Motor neuron (in vitro differentiated cells): ENCODE data around the gene CLDN10. TPM values are rescaled to one million over a fixed set of nuclear protein-coding genes. Genes with fewer than 3 reads are reported as not detected.
"Not testable (repeated sequence)": the region's sequence is repeated elsewhere in the genome, so short reads cannot be mapped to it uniquely, and the experiment has no call there.

Experiments
- ATAC-seq, 8 experiments: fragments of 200-7000 bp; cut with Tn5 transposase; replicated peaks in 6 of 8; 2 replicates each; pipeline ENCODE4 v1.8.0; 2021; ENCODE audit warnings: mild to moderate bottlenecking in 8 of 8, moderate library complexity in 8 of 8
- H3K27ac ChIP-seq, 2 donors: fragments of 250-450 bp; sonication (Bioruptor Pico); 2 replicates each; pipeline ENCODE4 v1.9.0; 2021; ENCODE audit warnings: antibody characterized with exemption in 2 of 2, mild to moderate bottlenecking in 2 of 2, moderate library complexity in 1 of 2
- H3K4me1 ChIP-seq, 2 donors: fragments of 250-450 bp; sonication (Bioruptor Pico); replicated peaks in 1 of 2; 2 replicates each; pipeline ENCODE4 v1.6.1; 2021; ENCODE audit warnings: antibody characterized with exemption in 2 of 2, mild to moderate bottlenecking in 2 of 2, moderate library complexity in 1 of 2
- H3K4me3 ChIP-seq, 5 donors: fragments of 250-450 bp; sonication (Bioruptor Pico); 2 replicates each; pipeline ENCODE4 v1.9.0; 2021; ENCODE audit warnings: antibody characterized with exemption in 5 of 5, mild to moderate bottlenecking in 5 of 5, moderate library complexity in 4 of 5
- WGBS, 10 experiments: fragments of 450-650 bp; shearing (Covaris generic); methylation state at CpG; one replicate each; pipeline ENCODE4 v1.0.0; 2022; 5-methylcytosine and 5-hydroxymethylcytosine counted together
- in situ Hi-C, 9 experiments: fragments of 400-800 bp; cut with MboI; loops; one replicate each; pipeline ENCODE4 v1.15.0; 2021; ENCODE audit warnings: low sequenced_read_pairs in 9 of 9, low pct_unique_long_range_greater_than_20kb in 2 of 9; ENCODE audit not compliant: unreplicated experiment in 9 of 9
- total RNA-seq, 8 experiments: library from RNA; unstranded; fragments of 300-600 nt; gene quantifications; 2 replicates each; pipeline versions ENCODE4 v1.2.3 to v1.2.4, GENCODE V29; 2022

The CLDN10 gene
- total RNA-seq, 8 experiments from 2014 or later: 0.58 to 8.9 (median 1.7) TPM; not detected in 2

DNA sequence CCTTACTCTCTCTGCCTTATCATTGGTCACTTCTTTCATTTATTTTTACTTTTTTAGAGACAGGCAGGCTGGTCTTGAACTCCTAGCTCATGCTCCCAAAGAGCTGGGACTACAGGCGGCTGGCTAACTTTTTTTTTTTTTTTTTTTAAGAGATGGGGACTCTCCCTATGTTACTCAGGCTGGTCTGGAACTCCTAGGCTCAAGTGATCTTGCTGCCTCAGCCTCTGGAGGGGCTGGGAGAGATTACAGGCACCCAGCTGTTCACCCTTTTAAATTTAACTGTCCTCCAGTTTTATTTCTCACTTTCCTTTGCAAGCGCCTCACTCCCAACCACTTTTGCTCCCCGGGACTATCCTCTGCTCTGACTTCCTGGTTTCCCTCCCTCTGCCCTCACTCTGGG is 5.6 kb upstream of the CLDN10 start:
- 0 to 74% (median 28%) methylated on average over 1 to 2 of the region's 3 CpGs for WGBS, 10 experiments
- H3K4me1 ChIP-seq: no peaks in the 10 kb centered on the region
- H3K27ac ChIP-seq: no peak overlapping the region
- H3K4me3 ChIP-seq: no peak overlapping the region
- in situ Hi-C loops: loop anchor here in 1 of 9 experiments (25.0 kb wide), 1 partner anchor 110 kb away; no protein-coding TSS in a partner anchor
- ATAC-seq: no peak

GRCh38 chr13:95547531-95548167 is 4.9 kb upstream of the CLDN10 start:
- WGBS, 10 experiments: 0 to 92% (median 57%) methylated on average over 1 to 6 of the region's 6 CpGs
- no peaks in the 10 kb centered on the region for H3K4me1 ChIP-seq
- H3K27ac ChIP-seq: no peak overlapping the region
- in situ Hi-C loops: loop anchor here in 1 of 9 experiments (25.0 kb wide), 1 partner anchor 110 kb away; no protein-coding TSS in a partner anchor
- ATAC-seq: no peak
- H3K4me3 ChIP-seq: no peak overlapping the region

GRCh38 chr13:95552208-95552538 is 347 bp upstream of the CLDN10 start:
- in situ Hi-C loops: loop anchor here in 1 of 9 experiments (25.0 kb wide), 1 partner anchor 285 kb away; no protein-coding TSS in a partner anchor
- no peak for ATAC-seq
- peaks cover 0 to 5% of the 10 kb centered on the region in 2 donors for H3K4me1 ChIP-seq
- peak overlapping the region; percentile 25 to 40 (median 26) for H3K4me3 ChIP-seq
- WGBS, 10 experiments: 40 to 100% (median 60%) methylated on average over 1 to 2 of the region's 17 CpGs; no CpG with 5 or more reads in 6 of the 10 experiments
- no peak overlapping the region for H3K27ac ChIP-seq

- in situ Hi-C loops: loop anchor here in 1 of 9 experiments (25.0 kb wide), 1 partner anchor 284 kb away; no protein-coding TSS in a partner anchor
- WGBS, 10 experiments: 13 to 80% (median 51%) methylated on average over 3 to 23 of the region's 29 CpGs; no CpG with 5 or more reads in 1 of the 10 experiments
- H3K4me1 ChIP-seq: peaks cover 0 to 8% of the 10 kb centered on the region in 2 donors
- ATAC-seq: peak in 4 of 8 experiments; percentile 24 to 31 (median 30)
- no peak overlapping the region for H3K27ac ChIP-seq
- peak overlapping the region in 3 of 5 donors; percentile 25 to 40 (median 30) for H3K4me3 ChIP-seq
Observed at GRCh38 chr13:95553581-95554385, 1.3 kb downstream of the CLDN10 start.

DNA sequence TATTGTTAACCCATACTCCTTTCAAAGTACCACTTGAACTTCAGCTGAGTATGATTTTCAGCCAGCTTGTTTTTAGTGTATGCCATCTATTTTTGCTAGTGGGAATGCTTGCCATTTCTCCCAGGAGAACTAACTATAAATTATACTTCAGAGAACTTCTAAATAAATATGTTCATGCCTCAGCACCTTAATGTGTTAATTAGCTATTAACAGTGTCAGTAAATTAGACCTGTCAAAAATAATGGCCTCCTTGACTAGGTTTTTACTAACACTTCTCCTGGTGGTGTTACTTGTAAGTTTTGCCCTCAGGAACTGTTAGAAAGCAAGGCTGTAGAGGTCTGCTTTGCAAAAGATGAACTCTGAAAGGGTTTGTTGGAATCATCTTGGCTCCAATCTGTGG is 4.5 kb downstream of the CLDN10 start:
- H3K4me3 ChIP-seq: no peak overlapping the region
- no peak overlapping the region for H3K27ac ChIP-seq
- H3K4me1 ChIP-seq: peaks cover 0 to 8% of the 10 kb centered on the region in 2 donors
- no peak for ATAC-seq
- in situ Hi-C loops: loop anchor here in 1 of 9 experiments (25.0 kb wide), 1 partner anchor 280 kb away; no protein-coding TSS in a partner anchor

DNA sequence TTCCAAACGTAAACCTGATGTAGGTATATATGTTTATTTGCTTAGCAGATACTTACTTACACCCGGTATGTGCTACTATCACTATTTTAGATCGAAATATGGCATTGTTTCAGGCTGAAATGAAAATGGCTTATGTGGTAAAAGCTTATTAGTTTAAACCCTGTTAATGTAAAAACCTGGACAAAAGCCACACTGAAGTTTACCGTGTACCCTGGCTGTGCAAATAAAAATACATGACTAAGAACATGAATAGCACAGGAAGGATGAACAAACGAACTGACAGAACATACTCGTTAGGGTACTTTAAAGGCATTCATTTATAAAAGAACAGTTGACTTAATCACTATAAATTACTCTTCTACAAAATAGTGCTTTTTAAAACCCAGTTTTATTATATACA is 6.6 kb downstream of the CLDN10 start:
- H3K4me1 ChIP-seq: peaks cover 0 to 8% of the 10 kb centered on the region in 2 donors
- in situ Hi-C loops: loop anchor here in 1 of 9 experiments (25.0 kb wide), 1 partner anchor 278 kb away; no protein-coding TSS in a partner anchor
- 22 to 98% (median 70%) methylated on average over 1 to 6 of the region's 6 CpGs for WGBS, 10 experiments
- no peak overlapping the region for H3K4me3 ChIP-seq
- ATAC-seq: no peak
- H3K27ac ChIP-seq: no peak overlapping the region

- no peak for ATAC-seq
- H3K27ac ChIP-seq: no peak overlapping the region
- WGBS, 10 experiments: 0 to 97% (median 82%) methylated on average over 2 to 6 of the region's 6 CpGs
- in situ Hi-C loops: loop anchor here in 1 of 9 experiments (25.0 kb wide), 1 partner anchor 277 kb away; no protein-coding TSS in a partner anchor
- no peak overlapping the region for H3K4me3 ChIP-seq
- H3K4me1 ChIP-seq: peaks cover 0 to 8% of the 10 kb centered on the region in 2 donors
Observed at GRCh38 chr13:95560387-95560786, 7.9 kb downstream of the CLDN10 start.

- H3K4me1 ChIP-seq: no peaks in the 10 kb centered on the region
- in situ Hi-C loops: loop anchor here in 1 of 9 experiments (25.0 kb wide), 1 partner anchor 273 kb away; no protein-coding TSS in a partner anchor
- H3K27ac ChIP-seq: no peak overlapping the region
- ATAC-seq: peak in 3 of 8 experiments; percentile 47 to 71 (median 47)
- WGBS, 10 experiments: 20 to 83% (median 43%) methylated on average over 1 to 3 of the region's 3 CpGs; no CpG with 5 or more reads in 3 of the 10 experiments
- H3K4me3 ChIP-seq: no peak overlapping the region
Observed at GRCh38 chr13:95564091-95564490, 11.6 kb downstream of the CLDN10 start.

- Histone ChIP-seq H3K4me1 (no peaks in the 10 kb centered on the region), H3K27ac (no peak overlapping the region), H3K4me3 (no peak overlapping the region)
- WGBS, 10 experiments: 38 to 89% (median 61%) methylated on average over 1 to 5 of the region's 5 CpGs
- no peak for ATAC-seq
- in situ Hi-C loops: loop anchor here in 1 of 9 experiments (25.0 kb wide), 1 partner anchor 272 kb away; no protein-coding TSS in a partner anchor
Observed at GRCh38 chr13:95564733-95565291, 12.3 kb downstream of the CLDN10 start.

DNA sequence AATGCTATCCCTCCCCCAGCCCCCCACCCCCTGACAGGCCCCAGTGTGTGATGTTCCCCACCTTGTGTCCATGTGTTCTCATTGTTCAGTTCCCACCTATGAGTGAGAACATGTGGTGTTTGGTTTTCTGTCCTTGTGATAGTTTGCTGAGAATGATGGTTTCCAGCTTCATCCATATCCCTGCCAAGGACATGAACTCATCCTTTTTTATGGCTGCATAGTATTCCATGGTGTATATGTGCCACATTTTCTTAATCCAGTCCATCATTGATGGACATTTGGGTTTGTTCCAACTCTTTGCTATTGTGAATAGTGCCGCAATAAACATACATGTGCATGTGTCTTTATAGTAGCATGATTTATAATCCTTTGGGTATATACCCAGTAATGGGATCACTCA is 13.2 kb downstream of the CLDN10 start:
- H3K4me1 ChIP-seq, ATAC-seq, H3K27ac ChIP-seq, H3K4me3 ChIP-seq: not testable (repeated sequence)
- WGBS, 10 experiments: 20 to 100% (median 93%) methylated on average over 1 of the region's 1 CpG; no CpG with 5 or more reads in 4 of the 10 experiments
- in situ Hi-C loops: loop anchor here in 1 of 9 experiments (25.0 kb wide), 1 partner anchor 272 kb away; no protein-coding TSS in a partner anchor

DNA sequence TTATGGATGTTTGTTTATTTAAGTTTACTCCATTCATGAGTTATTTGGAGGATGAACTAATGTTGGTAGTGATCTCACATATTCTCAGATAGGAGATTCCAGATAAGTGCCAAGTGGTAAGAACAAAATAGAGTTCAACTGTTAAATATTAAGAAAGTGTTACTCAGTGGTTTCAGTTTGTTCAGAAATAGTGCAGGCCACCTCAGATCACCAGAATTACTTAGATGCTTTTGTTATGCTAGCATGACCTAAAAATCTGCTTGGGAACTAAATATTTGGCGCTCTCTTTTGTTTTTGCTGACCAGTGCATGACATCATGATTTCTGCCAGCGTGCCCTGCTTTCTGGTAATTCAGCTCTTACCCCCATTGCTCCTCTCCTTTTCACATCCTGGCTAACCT is 15.6 kb downstream of the CLDN10 start:
- Histone ChIP-seq H3K4me3 (no peak overlapping the region), H3K27ac (no peak overlapping the region), H3K4me1 (peaks cover 0 to 9% of the 10 kb centered on the region in 2 donors)
- WGBS, 10 experiments: 50 to 100% (median 88%) methylated on average over 1 to 2 of the region's 2 CpGs; no CpG with 5 or more reads in 1 of the 10 experiments
- in situ Hi-C loops: loop anchor here in 1 of 9 experiments (25.0 kb wide), 1 partner anchor 269 kb away; no protein-coding TSS in a partner anchor
- no peak for ATAC-seq

DNA sequence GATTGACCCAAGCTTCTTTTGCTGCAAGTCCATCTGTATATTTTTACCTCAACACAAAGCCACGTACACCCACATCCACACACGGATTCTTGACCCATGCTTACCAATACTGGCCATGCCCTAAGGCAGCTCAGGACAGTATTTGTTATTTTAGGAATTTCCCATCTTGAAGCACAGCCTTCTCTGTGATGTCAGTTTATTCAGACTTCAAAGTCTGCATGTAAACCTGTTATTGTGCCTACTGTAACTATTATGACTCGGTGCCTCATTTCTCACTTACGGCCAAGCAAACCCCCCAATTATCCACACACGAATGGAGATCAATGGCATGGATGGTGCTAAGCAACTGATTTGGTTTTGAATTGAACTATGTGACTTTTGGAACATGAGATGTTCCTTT is 17.5 kb downstream of the CLDN10 start:
- WGBS, 10 experiments: 36 to 92% (median 79%) methylated on average over 1 to 5 of the region's 5 CpGs; no CpG with 5 or more reads in 1 of the 10 experiments
- H3K4me1 ChIP-seq: peaks cover 0 to 9% of the 10 kb centered on the region in 2 donors
- in situ Hi-C loops: loop anchor here in 1 of 9 experiments (25.0 kb wide), 1 partner anchor 267 kb away; no protein-coding TSS in a partner anchor
- H3K4me3 ChIP-seq: no peak overlapping the region
- no peak overlapping the region for H3K27ac ChIP-seq
- ATAC-seq: peak in 1 of 8 experiments; percentile 44
